Activated CD4-positive, alpha-beta T cell treated with anti-CD3 and anti-CD28 coated beads, Interleukin-2, amount 50 U/mL, for 24 hours (primary cell): ENCODE results near the gene NIPAL1.

Experiments used
- DNase-seq, 2 donors: peaks; one replicate each; pipeline ENCODE4 v3.0.0-alpha.2; 2020; ENCODE audit warnings: low read depth in 1 of 2, low spot score in 1 of 2

The NIPAL1 gene

GRCh38 chr4:48058617-48059530 is 42.3 kb downstream of the NIPAL1 start:
- no peak for DNase-seq

GRCh38 chr4:48064349-48064748 is 47.8 kb downstream of the NIPAL1 start:
- DNase-seq = no peak

DNA sequence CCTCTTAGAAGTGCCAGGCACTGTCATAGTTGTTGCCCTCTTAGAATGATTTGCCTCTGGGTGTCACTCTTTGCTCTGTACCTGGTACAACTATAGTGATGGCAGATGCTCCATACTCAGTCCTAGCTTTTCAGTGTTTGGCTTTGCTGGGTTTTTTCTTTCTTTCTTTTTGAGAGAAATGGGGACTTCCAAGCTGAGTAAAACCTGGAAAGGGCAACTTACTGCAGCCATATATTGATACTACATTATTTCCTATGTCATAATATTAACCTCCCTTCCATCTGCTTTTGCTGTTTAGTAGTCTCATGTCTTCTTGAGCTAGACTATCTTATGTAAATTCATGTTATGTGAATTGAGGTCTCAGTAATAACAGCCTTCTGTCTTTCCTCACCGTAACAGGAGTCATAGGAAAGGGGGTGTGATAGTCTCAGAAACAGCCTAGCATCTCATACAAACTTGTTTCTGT is 49.0 kb downstream of the NIPAL1 start:
- no peak for DNase-seq

DNA sequence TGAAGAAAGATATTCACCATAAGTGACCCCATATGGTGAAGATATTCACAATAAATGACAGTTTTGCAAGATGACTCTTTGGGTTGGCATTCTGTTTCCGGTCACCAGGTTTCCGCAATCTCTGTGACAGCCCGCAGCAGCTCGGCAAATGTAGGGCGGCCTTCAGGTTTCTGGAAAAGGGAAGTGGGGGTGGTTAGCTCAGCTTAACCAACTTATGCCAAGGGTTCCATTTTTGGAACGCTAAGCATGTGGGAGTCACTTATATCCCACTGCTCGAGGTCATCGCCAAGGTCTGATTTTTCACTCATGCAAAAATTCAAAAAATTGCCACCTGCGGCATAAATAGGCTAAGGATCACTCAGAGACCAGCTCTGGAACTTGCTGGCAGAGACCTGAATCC is 51.0 kb downstream of the NIPAL1 start:
- DNase-seq = no peak

- no peak for DNase-seq
These were observed 51.6 kb downstream of the NIPAL1 start for GRCh38 chr4:48068182-48068581.

- no peak for DNase-seq
These were observed 52.5 kb downstream of the NIPAL1 start for GRCh38 chr4:48069026-48069425.

GRCh38 chr4:48071191-48071590 is 54.6 kb downstream of the NIPAL1 start:
- DNase-seq = no peak

GRCh38 chr4:48073567-48074103 is 57.1 kb downstream of the NIPAL1 start:
- no peak for DNase-seq

- DNase-seq = no peak
These were observed 58.1 kb downstream of the NIPAL1 start for GRCh38 chr4:48074657-48075056.

DNA sequence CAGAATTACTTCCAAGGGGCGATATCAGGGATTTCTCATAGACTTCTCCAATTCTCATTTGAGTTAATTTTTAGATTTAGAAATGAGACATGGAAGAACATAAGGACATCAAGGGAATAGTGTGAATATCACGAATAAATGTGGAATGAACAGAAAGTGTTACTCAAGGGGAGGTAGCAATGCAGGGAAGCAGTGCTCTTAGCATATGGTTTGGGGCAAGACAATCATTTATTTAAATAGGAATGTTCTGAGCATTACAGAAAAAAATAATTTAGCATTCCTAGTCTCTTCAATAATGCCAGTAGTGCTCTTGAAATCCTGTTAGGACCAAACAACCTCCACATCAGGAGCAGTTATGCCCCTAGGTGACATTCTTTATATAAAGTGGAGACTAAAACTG is 61.9 kb downstream of the NIPAL1 start:
- no peak for DNase-seq

DNA sequence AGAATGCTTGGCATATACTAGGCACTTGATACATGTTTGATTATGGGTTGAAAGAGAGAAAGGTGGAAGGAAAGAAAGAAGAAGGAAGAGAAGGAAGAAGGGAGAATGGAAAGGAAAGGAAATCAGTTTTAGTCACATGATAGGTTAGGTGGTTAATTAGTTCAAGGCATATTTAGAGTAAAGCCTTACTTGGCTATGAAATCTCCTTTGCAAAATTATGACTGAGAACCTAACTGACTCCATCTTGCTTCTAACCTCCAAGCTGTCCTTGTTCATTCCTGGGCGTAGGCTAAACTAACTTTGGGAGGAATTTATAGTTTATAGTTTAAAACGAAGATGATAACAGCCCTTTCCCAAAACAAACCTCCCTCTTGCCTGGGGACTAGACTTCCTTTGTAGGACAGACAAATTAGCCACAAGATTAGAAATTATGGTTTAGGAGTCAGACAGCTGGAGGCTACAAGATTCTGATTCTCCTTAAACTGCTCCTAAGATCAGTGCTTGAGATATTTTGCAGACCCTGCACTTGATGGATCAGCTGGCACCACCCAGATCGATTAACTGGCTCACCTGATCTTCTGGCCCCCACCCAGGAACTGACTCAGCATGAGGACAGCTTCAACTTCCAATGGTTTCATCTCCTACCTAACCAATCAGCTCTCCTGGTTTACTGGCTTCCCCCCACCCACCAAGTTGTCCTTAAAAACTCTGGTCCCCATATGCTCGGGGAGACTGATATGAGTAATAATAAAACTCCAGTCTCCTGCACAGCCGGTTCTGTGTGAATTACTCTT is 62.5 kb downstream of the NIPAL1 start:
- no peak for DNase-seq

DNA sequence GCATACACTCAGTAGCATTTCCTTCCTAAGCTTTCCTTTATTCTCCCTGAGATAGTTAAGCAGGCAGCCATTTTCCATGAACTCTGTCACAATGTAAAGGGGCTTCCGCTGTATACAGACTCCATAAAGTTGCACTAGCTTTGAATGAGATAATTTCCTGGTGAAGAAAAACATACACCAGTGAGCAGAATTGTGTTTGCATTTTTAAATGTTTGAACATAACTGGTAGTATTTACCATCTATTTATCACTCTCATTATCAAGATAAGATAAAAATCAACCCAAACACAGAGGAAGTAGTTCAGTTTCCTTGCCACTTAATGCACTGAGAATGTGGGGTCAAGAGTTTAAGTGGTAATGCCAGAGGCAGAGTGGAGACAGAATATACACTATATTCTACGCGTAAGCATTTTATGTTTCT is 63.4 kb downstream of the NIPAL1 start:
- DNase-seq = no peak

DNA sequence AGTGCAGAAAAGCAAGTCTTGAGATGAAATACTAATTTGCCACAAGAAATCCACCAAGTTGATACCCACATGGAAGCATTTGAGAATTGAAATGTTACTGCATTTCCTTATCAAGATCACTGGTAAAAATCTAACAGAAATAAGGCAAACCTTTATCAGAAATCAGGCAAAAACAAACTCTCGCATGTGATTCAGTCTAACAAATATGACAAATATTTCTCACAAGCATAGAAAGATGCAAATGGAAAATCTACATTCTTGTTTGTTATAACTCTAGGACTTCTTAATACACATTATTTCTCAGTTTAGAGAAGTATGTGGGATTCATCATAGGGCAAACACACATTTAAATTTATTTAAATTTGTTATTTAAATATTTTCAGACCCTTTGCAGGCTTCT is 64.6 kb downstream of the NIPAL1 start:
- DNase-seq = no peak

DNA sequence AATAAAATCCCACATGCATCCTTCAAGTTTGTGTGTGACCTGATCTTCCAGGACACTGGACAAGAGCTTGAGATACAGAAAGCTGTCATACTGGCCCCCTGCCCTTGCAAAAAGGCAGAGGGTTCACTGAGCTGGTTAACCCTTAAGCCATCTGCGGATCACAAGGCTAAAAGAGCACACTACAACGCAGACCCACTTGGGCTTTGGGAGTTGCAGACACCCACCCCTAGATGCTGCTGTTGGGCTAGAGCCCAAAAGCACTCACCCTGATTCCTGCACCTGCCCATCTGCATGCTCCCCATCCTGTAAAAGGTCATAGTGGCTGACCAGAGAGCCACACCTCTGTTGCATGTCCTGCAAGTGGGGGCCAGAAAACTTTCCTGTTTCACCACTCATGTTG is 66.4 kb downstream of the NIPAL1 start:
- DNase-seq = no peak

- DNase-seq = no peak
These were observed 69.4 kb downstream of the NIPAL1 start for GRCh38 chr4:48085821-48086589.
